ENCODE results near the gene LRRC23.
"Not testable (repeated sequence)": the region's sequence is repeated elsewhere in the genome, so short reads cannot be mapped to it uniquely, and the experiment has no call there.

LRRC23 gene

DNA sequence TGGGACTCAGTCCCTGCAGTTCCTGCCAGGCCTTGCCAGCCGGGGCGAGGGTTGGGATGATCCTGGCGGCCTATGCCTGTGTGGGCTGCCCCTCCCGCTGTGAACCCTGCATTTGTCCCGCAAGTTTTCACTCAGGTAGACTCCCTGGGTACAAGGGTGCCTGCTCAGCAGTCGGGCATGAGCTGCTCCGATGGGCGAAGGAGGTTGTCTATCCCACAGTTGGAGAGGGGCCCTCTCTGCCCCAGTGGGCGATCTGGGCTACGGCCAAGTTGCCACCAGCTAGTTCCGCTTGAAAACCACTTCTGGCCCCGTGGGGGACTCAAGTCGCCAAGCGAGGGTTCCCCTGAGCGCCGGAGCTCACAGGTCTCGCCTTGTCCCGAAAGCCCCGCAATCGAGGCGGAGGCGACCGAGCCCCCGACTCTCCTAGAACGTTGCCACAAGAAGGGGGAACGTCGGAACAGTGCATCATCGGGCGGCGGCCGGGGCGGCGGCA, 37.7 kb upstream of the LRRC23 start:
- no peak for DNase-seq (ENCODE audit: low read depth in 1 of 2, low spot score in 1 of 2)
- Histone ChIP-seq H3K27ac (replicated peaks) (peak overlapping the region; percentile 92), H3K27me3 (ENCODE audit: insufficient read depth, poor library complexity, severe bottlenecking) (no peaks in the 10 kb centered on the region), H3K4me3 (replicated peaks; ENCODE audit: insufficient read depth, low read length) (peak overlapping the region; percentile 93)
- TF ChIP-seq SPI1 (IDR thresholded peaks at IDR 0.05; ENCODE audit: borderline replicate concordance, low read depth), result 0 out of 2 replicates have a peak, but pooled peaks have one; percentile 0
- TF ChIP-seq, protein P1, sequence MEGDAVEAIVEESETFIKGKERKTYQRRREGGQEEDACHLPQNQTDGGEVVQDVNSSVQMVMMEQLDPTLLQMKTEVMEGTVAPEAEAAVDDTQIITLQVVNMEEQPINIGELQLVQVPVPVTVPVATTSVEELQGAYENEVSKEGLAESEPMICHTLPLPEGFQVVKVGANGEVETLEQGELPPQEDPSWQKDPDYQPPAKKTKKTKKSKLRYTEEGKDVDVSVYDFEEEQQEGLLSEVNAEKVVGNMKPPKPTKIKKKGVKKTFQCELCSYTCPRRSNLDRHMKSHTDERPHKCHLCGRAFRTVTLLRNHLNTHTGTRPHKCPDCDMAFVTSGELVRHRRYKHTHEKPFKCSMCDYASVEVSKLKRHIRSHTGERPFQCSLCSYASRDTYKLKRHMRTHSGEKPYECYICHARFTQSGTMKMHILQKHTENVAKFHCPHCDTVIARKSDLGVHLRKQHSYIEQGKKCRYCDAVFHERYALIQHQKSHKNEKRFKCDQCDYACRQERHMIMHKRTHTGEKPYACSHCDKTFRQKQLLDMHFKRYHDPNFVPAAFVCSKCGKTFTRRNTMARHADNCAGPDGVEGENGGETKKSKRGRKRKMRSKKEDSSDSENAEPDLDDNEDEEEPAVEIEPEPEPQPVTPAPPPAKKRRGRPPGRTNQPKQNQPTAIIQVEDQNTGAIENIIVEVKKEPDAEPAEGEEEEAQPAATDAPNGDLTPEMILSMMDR (IDR thresholded peaks at IDR 0.05; ENCODE audit: insufficient read depth, low read length), result no peak

DNA sequence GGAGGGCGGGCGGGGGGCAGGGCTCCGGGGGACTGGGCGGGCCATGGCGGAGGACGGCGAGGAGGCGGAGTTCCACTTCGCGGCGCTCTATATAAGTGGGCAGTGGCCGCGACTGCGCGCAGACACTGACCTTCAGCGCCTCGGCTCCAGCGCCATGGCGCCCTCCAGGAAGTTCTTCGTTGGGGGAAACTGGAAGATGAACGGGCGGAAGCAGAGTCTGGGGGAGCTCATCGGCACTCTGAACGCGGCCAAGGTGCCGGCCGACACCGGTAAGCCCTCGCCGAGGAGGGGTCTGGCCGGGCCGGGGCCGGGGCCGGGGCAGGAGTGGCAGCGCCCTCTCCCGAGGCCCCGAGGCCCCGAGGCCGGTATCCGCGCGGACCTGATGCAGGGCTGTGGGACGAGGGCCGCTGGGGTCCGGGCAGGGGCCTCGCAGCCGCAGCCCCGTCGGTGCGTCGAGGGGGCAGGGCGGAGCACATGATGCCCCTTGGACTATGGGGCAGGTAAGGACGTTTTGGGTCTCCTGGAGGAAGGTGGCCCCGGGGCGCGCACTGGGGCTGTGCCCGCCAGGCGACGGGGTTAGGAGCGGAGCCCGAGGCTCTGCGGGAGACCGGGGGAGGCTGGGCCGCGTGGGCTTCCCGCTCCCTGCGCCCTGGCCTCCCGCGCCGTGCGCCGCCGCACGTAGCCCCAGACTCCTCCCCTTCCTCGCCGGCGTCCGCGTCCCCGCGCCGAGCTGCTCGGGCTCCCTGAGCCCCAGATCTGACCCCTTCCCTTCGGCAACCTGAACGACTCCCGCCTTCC, 37.0 kb upstream of the LRRC23 start, which contains the start of gene TPI1:
TSS of gene TPI1 (plus strand) at position 119 of the 798 bp plus-strand sequence. CDS start at position 155, 36 bp downstream.
- TF ChIP-seq, protein P2, sequence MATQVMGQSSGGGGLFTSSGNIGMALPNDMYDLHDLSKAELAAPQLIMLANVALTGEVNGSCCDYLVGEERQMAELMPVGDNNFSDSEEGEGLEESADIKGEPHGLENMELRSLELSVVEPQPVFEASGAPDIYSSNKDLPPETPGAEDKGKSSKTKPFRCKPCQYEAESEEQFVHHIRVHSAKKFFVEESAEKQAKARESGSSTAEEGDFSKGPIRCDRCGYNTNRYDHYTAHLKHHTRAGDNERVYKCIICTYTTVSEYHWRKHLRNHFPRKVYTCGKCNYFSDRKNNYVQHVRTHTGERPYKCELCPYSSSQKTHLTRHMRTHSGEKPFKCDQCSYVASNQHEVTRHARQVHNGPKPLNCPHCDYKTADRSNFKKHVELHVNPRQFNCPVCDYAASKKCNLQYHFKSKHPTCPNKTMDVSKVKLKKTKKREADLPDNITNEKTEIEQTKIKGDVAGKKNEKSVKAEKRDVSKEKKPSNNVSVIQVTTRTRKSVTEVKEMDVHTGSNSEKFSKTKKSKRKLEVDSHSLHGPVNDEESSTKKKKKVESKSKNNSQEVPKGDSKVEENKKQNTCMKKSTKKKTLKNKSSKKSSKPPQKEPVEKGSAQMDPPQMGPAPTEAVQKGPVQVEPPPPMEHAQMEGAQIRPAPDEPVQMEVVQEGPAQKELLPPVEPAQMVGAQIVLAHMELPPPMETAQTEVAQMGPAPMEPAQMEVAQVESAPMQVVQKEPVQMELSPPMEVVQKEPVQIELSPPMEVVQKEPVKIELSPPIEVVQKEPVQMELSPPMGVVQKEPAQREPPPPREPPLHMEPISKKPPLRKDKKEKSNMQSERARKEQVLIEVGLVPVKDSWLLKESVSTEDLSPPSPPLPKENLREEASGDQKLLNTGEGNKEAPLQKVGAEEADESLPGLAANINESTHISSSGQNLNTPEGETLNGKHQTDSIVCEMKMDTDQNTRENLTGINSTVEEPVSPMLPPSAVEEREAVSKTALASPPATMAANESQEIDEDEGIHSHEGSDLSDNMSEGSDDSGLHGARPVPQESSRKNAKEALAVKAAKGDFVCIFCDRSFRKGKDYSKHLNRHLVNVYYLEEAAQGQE (IDR thresholded peaks at IDR 0.05; ENCODE audit: insufficient replicate concordance, low read depth), result peak; percentile 77
- TF ChIP-seq SPI1 (IDR thresholded peaks at IDR 0.05; ENCODE audit: borderline replicate concordance, low read depth) (0 out of 2 replicates have a peak, but pooled peaks have one; percentile 0), POLR2AphosphoS5 (IDR thresholded peaks at IDR 0.05; ENCODE audit: low read depth) (peak; percentile 97)
- TF ChIP-seq, protein P1 (IDR thresholded peaks at IDR 0.05; ENCODE audit: insufficient read depth, low read length), result no peak
- peak within 1 kb of the TSS; percentile 92 for H3K27ac ChIP-seq (replicated peaks)
- peak within 1 kb of the TSS; percentile 93 for H3K4me3 ChIP-seq (replicated peaks; ENCODE audit: insufficient read depth, low read length)
- peak; percentile 79 to 82 for DNase-seq (ENCODE audit: low read depth in 1 of 2, low spot score in 1 of 2)
- no peaks in the 10 kb centered on the region for H3K27me3 ChIP-seq (ENCODE audit: insufficient read depth, poor library complexity, severe bottlenecking)

DNA sequence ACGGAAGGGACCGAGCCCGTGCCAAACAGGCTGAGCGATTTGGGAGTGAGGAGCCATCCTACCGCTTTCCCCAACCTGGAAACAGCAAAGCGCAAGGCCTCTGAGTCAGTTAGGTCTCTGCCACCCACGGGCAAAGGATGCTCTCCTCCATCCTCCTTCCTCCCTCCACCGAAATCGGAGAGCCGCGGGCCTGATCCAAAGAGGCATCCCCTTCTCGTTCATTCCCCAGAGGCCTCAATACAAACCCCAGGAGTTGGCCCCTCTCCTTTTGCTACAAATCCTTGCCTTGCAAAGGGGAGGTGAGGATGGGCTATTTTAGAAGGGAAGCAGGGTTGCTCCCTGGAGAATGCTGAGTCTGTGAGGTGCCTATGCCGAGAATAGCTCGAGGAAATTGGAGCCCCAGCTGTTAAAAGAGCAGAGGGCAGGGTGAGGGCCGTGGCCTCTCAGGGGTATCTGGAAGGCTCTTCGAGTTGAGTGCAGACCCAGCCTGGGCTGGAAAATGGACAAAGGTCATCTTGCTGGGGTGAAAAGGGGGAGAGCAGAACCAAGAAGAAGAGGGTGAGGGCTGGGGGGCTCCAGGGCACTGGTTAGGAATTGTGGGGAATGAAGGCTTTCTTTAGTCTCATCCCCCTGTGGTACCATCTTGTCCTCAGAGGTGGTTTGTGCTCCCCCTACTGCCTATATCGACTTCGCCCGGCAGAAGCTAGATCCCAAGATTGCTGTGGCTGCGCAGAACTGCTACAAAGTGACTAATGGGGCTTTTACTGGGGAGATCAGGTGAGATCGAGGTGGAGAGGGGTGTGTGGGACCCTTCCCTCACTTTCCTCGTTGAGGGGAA, 36.2 kb upstream of the LRRC23 start:
- Histone ChIP-seq H3K4me3 (replicated peaks; ENCODE audit: insufficient read depth, low read length) (peak overlapping the region; percentile 93), H3K27me3 (ENCODE audit: insufficient read depth, poor library complexity, severe bottlenecking) (no peaks in the 10 kb centered on the region), H3K27ac (replicated peaks) (peak overlapping the region; percentile 92)
- TF ChIP-seq SPI1 (IDR thresholded peaks at IDR 0.05; ENCODE audit: borderline replicate concordance, low read depth) (no peak), POLR2AphosphoS5 (IDR thresholded peaks at IDR 0.05; ENCODE audit: low read depth) (0 out of 2 replicates have a peak, but pooled peaks have one; percentile 1)
- DNase-seq (ENCODE audit: low read depth in 1 of 2, low spot score in 1 of 2), result no peak

DNA sequence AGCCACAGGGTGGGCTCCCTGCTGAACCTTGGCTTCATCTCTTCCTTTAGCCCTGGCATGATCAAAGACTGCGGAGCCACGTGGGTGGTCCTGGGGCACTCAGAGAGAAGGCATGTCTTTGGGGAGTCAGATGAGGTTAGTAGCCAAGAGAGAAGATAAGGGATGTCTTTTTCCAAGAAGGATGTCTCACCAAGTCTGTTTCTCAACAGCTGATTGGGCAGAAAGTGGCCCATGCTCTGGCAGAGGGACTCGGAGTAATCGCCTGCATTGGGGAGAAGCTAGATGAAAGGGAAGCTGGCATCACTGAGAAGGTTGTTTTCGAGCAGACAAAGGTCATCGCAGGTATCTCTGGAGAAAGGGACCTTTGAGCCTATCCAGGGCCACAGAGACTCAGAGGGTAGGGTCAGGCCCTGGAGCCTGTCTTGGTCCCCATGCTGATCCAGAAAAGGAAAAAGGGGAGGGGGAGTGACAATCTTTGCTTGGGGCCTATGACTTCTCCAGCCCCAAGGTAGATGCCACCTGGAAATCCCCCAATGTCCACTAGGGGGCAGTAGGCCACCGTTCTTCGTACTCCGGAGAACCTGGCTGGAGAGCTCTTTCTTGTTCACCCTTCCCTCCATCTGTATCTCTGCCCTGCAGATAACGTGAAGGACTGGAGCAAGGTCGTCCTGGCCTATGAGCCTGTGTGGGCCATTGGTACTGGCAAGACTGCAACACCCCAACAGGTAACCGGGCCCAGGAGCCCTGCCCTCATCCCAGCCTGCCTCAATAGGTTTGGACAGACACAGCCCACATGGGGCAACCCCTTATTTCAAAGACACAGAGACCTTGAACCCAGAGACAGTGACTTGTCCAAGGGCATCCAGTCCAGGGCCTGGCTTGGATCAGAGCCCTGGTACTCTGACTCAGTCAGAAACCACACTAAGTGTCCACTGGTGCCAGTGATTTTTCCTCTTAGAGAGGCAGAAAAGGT, 35.3 kb upstream of the LRRC23 start:
- no peak overlapping the region; the same call in 1 of the 2 replicates for H3K27ac ChIP-seq (replicated peaks)
- H3K4me3 ChIP-seq (replicated peaks; ENCODE audit: insufficient read depth, low read length), result peak overlapping the region; percentile 93
- peak; percentile 55 to 85 for DNase-seq (ENCODE audit: low read depth in 1 of 2, low spot score in 1 of 2)
- TF ChIP-seq GABPA (IDR thresholded peaks at IDR 0.05; ENCODE audit: low read depth), result no peak
- TF ChIP-seq, protein P1 (IDR thresholded peaks at IDR 0.05; ENCODE audit: insufficient read depth, low read length), result peak; percentile 87
- TF ChIP-seq POLR2AphosphoS5 (IDR thresholded peaks at IDR 0.05; ENCODE audit: low read depth), result peak; percentile 4; the same call in 1 of the 2 replicates
- no peaks in the 10 kb centered on the region for H3K27me3 ChIP-seq (ENCODE audit: insufficient read depth, poor library complexity, severe bottlenecking)

DNA sequence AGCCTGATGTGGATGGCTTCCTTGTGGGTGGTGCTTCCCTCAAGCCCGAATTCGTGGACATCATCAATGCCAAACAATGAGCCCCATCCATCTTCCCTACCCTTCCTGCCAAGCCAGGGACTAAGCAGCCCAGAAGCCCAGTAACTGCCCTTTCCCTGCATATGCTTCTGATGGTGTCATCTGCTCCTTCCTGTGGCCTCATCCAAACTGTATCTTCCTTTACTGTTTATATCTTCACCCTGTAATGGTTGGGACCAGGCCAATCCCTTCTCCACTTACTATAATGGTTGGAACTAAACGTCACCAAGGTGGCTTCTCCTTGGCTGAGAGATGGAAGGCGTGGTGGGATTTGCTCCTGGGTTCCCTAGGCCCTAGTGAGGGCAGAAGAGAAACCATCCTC, 34.3 kb upstream of the LRRC23 start:
- H3K27ac ChIP-seq (replicated peaks), result not testable (repeated sequence)

More for the DNA sequence above, 34.3 kb upstream of the LRRC23 start:
- H3K4me3 ChIP-seq (replicated peaks; ENCODE audit: insufficient read depth, low read length); H3K27me3 ChIP-seq (ENCODE audit: insufficient read depth, poor library complexity, severe bottlenecking); DNase-seq (ENCODE audit: low read depth in 1 of 2, low spot score in 1 of 2): not testable (repeated sequence)
